PFSK-1 (cell line): ENCODE results near the gene MINDY1.

Experiments
- POLR2AphosphoS5 ChIP-seq: IDR thresholded peaks from 2 replicates; pipeline ENCODE4 v1.6.1; 2012; ENCODE audit warnings: low read depth, mild to moderate bottlenecking, control low read depth, low read length, moderate library complexity
- TAF1 ChIP-seq: IDR thresholded peaks from 2 replicates; pipeline ENCODE4 v1.6.1; 2012; ENCODE audit warnings: low read length, control low read depth, borderline replicate concordance; ENCODE audit not compliant: insufficient read depth
- TF ChIP-seq, protein P1 (sequence below), 2 experiments: IDR thresholded peaks; 2 replicates each; pipeline versions ENCODE4 v1.6.1 to v1.8.0; 2011 to 2012; ENCODE audit warnings: low read depth in 2 of 2, low read length in 2 of 2, control low read depth in 1 of 2, inconsistent platforms in 1 of 2, mild to moderate bottlenecking in 1 of 2, moderate library complexity in 1 of 2; ENCODE audit not compliant: insufficient read depth in 1 of 2

DNA sequence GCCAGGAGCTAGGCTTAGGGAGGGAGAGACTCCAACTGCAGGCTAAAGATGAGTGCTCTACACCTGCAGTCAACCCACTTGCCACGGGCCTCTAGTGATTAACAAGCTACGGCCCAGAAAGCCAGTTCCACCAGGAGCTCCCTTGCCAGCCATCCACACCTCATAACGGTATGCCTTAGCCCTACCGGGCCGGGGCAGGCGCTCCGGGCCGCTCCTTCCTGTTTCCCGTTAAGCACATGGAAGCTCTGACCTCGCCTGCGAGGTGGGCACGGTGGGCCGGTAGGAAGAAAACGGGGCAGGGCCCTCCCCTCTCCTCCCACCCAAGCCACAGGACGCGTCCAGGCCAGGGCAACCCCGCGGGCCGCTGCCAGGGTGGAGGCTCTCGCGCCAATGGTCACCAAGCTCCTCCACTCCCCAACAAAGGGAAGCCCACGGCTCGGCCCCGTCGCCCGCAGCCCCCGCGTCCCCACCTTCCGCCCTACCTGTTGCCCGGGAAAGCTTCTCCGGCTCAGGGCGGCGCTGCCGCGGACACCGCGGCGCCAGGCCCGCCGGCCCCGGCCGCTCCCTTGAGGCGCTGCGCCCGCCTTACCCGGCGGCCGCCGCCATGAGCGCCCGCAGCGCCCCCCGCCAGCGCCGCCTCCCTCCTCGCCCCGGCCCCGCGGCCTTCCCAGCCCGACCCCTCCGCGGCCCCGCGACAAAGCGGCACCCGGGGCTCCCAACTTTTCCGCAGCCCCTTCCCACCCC lies 32.7 kb downstream of the MINDY1 start:
- TF ChIP-seq POLR2AphosphoS5 (no peak), TAF1 (no peak)
- TF ChIP-seq, protein P1, sequence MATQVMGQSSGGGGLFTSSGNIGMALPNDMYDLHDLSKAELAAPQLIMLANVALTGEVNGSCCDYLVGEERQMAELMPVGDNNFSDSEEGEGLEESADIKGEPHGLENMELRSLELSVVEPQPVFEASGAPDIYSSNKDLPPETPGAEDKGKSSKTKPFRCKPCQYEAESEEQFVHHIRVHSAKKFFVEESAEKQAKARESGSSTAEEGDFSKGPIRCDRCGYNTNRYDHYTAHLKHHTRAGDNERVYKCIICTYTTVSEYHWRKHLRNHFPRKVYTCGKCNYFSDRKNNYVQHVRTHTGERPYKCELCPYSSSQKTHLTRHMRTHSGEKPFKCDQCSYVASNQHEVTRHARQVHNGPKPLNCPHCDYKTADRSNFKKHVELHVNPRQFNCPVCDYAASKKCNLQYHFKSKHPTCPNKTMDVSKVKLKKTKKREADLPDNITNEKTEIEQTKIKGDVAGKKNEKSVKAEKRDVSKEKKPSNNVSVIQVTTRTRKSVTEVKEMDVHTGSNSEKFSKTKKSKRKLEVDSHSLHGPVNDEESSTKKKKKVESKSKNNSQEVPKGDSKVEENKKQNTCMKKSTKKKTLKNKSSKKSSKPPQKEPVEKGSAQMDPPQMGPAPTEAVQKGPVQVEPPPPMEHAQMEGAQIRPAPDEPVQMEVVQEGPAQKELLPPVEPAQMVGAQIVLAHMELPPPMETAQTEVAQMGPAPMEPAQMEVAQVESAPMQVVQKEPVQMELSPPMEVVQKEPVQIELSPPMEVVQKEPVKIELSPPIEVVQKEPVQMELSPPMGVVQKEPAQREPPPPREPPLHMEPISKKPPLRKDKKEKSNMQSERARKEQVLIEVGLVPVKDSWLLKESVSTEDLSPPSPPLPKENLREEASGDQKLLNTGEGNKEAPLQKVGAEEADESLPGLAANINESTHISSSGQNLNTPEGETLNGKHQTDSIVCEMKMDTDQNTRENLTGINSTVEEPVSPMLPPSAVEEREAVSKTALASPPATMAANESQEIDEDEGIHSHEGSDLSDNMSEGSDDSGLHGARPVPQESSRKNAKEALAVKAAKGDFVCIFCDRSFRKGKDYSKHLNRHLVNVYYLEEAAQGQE (IDR thresholded peaks at IDR 0.05; ENCODE audit: insufficient read depth in 1 of 2, low read depth in 2 of 2, low read length in 2 of 2) = no peak
